ENCODE results near the gene ATP6AP1.
A peak's percentile ranks its signal among the peaks of the same experiment; 100 is the strongest.

Gene ATP6AP1

DNA sequence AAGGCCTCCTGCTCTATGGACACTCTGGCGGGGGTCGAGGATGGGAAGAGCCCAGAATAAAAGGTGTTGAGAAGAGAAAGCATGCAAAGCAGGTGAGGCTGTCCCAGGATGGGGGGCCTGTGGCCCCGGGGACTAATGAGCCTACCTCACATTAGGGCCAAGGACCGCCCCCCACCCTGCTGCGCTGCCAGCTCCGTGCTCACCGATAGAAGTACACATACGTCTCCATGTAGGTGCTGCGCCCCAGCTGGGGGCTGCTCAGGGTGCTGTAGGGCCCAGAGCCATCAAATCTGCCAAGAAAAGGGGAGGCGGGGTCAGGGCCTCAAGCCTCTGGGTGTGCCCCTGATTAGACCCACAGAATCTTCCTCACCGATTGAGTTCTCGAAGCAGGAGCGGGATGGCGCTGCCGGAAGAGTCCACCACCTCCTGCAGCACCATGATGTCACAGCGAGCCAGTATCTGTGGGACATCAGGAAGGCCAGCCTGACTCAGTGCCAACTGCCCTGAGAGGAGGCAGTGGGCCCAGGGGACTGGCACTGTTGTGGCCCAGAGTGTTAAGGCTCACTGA lies 23.8 kb upstream of the ATP6AP1 start:
- in situ Hi-C loops (cut with HindIII; ENCODE audit: low pct_ligation_motif_present, low sequenced_read_pairs) = no loop called here
- TF ChIP-seq, protein P1, sequence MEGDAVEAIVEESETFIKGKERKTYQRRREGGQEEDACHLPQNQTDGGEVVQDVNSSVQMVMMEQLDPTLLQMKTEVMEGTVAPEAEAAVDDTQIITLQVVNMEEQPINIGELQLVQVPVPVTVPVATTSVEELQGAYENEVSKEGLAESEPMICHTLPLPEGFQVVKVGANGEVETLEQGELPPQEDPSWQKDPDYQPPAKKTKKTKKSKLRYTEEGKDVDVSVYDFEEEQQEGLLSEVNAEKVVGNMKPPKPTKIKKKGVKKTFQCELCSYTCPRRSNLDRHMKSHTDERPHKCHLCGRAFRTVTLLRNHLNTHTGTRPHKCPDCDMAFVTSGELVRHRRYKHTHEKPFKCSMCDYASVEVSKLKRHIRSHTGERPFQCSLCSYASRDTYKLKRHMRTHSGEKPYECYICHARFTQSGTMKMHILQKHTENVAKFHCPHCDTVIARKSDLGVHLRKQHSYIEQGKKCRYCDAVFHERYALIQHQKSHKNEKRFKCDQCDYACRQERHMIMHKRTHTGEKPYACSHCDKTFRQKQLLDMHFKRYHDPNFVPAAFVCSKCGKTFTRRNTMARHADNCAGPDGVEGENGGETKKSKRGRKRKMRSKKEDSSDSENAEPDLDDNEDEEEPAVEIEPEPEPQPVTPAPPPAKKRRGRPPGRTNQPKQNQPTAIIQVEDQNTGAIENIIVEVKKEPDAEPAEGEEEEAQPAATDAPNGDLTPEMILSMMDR (IDR thresholded peaks at IDR 0.05; ENCODE audit: low read depth, low read length, missing control alignments) = no peak
- DNase-seq = no peak

GRCh38 chrX:154408659-154409221 lies 19.7 kb upstream of the ATP6AP1 start:
- no peak for DNase-seq
- TF ChIP-seq, protein P1 (IDR thresholded peaks at IDR 0.05; ENCODE audit: low read depth, low read length, missing control alignments) = no peak
- Histone ChIP-seq H3K27ac (peak overlapping the region; percentile 76), H3K4me3 (ENCODE audit: low read depth, low read length) (peak overlapping the region; percentile 58), H3K36me3 (replicated peaks) (no peaks in the 10 kb centered on the region), H3K27me3 (replicated peaks) (no peaks in the 10 kb centered on the region)
- in situ Hi-C loops (cut with HindIII; ENCODE audit: low pct_ligation_motif_present, low sequenced_read_pairs) = no loop called here

More for the DNA sequence above, 23.8 kb upstream of the ATP6AP1 start:
- no peaks in the 10 kb centered on the region for H3K27me3 ChIP-seq (replicated peaks)
- H3K27ac ChIP-seq = no peak overlapping the region
- no peak overlapping the region for H3K4me3 ChIP-seq (ENCODE audit: low read depth, low read length)
- H3K36me3 ChIP-seq (replicated peaks) = peaks cover 19% of the 10 kb centered on the region

DNA sequence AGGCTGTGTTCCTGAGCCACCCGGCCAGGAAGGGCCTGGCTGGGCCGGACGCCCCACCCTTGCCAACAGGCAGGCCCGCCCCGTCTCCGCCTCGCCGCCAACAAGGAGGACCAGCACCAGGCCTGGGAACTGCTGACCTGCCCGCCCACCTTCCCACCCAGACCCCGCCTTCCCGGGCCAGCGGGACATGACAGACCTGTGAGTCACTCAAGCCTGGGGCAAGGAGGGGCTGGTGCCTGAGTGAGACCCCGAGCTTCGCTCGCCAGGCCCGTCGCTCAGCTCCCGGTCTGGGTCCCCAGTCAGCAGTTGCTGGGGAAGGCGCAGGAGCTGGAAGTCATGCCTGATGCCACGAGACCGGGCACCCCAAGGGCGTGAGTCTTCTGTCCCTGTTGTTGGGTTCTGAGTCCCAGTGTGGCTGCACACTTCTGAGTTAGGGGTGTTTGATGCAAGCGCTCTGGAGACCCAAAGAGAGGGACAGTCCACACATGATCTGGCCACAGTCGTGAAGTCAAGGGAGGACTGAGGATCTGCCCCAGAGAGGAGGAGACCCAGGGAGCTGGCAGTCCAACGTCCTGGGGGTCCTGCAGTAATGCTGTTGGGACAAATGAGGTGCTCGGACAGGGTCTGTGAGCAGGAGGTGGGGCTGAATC lies 19.1 kb upstream of the ATP6AP1 start, which contains the start of gene DNASE1L1:
TSS of gene DNASE1L1 (minus strand) at position 33 of the 650 bp plus-strand sequence. CDS start 3,686 bp downstream, outside the sequence.
- TF ChIP-seq, protein P1 (IDR thresholded peaks at IDR 0.05; ENCODE audit: low read depth, low read length, missing control alignments) = no peak

GRCh38 chrX:154411981-154412340 lies 16.5 kb upstream of the ATP6AP1 start:
- no peaks in the 10 kb centered on the region for H3K36me3 ChIP-seq (replicated peaks)
- no peak overlapping the region for H3K27ac ChIP-seq
- in situ Hi-C loops (cut with HindIII; ENCODE audit: low pct_ligation_motif_present, low sequenced_read_pairs) = no loop called here
- no peak for DNase-seq
- no peaks in the 10 kb centered on the region for H3K27me3 ChIP-seq (replicated peaks)
- H3K4me3 ChIP-seq (ENCODE audit: low read depth, low read length) = peak overlapping the region; percentile 59
- TF ChIP-seq, protein P1 (IDR thresholded peaks at IDR 0.05; ENCODE audit: low read depth, low read length, missing control alignments) = no peak

More for the DNA sequence above, 19.1 kb upstream of the ATP6AP1 start, which contains the start of gene DNASE1L1:
- peak; percentile 80 for DNase-seq
- H3K36me3 ChIP-seq (replicated peaks) = no peaks in the 10 kb centered on the region
- peak within 1 kb of the TSS; percentile 76 for H3K27ac ChIP-seq
- peak within 1 kb of the TSS; percentile 58 for H3K4me3 ChIP-seq (ENCODE audit: low read depth, low read length)
- in situ Hi-C loops (cut with HindIII; ENCODE audit: low pct_ligation_motif_present, low sequenced_read_pairs) = no loop called here
- no peaks in the 10 kb centered on the region for H3K27me3 ChIP-seq (replicated peaks)

DNA sequence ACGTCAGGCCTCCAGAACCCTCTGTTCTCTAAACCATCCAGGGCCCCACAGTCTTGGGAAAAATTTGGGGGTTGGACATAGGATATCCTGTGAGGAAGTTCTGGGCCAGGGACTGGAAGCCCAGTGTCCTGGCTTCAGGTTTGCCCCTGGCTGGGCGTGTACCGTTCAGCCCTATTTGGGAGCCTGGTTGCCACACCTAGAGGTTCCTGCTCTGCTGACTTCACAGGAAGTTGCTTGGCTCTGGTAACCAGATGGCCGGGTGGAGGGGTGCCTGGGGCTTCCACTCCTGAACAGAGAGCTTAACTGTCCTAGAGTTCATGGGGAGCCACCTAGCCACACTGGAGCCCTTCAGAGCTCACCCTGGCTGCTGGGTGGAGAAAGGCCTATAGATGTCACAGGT lies 16.0 kb upstream of the ATP6AP1 start:
- Histone ChIP-seq H3K4me3 (ENCODE audit: low read depth, low read length) (peak overlapping the region; percentile 59), H3K27me3 (replicated peaks) (no peaks in the 10 kb centered on the region), H3K27ac (no peak overlapping the region), H3K36me3 (replicated peaks) (no peaks in the 10 kb centered on the region)
- TF ChIP-seq, protein P1 (IDR thresholded peaks at IDR 0.05; ENCODE audit: low read depth, low read length, missing control alignments) = no peak
- in situ Hi-C loops (cut with HindIII; ENCODE audit: low pct_ligation_motif_present, low sequenced_read_pairs) = no loop called here
- no peak for DNase-seq

All from brain microvascular endothelial cell (primary cell).